NOMO-1 treated with dmso at 0.1 percent for 144 hours (cell line): ENCODE data around the gene DHRS3.

ENCODE experiments used
- DNase-seq: peaks from one replicate; lab custom pipeline; 2025; ENCODE audit not compliant: unreplicated experiment; lab: John Stamatoyannopoulos, UW

Gene DHRS3

DNA sequence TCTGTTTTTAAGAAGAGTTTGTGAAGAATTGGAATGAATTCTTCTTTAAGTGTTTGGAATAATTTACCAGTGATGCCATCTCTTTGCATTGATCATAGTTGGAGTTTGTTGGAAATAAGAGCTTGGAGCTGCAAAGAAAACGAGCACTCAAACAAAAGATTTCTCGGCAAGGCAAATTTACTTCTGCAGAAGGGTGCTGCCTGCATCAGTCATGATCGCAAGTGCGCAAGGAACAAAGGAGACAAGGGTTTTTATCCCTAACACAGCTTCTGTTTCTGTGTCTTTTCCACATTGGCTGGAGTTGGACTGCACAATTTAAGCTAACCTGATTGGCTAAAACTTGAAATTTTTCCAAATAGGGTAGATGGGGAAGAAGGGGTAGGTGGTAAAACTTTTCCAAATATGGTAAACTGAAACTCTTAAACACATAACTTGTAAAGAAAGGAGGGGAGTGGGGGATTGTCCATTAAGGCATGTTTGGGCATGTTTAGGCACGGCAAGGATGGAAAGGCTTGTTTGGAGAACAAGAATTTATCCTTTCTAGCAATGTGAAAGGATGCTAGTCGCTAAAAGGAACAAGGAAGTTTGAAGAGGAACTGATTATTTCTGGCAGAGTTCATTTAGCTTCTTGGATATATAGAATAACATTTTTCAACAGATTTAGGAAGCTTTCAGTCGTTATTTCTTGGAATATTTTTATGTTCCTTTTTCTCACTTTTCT is 22.4 kb upstream of the DHRS3 start:
- DNase-seq = no peak

DNA sequence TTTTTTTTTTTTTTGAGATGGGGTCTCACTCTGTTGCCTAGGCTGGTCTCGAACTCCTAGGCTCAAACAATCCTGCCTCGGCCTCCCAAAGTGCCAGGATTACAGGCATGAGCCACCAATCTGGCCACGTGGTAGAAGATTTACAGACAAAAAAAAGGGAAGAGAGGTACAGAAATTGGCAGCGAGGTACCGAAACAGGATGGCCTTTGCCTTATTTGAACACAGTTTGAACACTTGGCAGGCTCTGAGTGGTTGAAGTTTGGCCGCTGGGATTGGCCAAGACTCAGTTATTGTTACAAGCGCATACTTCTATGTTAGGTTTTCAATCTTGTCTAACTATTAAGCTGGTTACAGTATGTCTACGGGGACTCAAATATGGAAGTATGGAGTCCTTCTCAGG is 19.7 kb upstream of the DHRS3 start:
- DNase-seq = no peak

DNA sequence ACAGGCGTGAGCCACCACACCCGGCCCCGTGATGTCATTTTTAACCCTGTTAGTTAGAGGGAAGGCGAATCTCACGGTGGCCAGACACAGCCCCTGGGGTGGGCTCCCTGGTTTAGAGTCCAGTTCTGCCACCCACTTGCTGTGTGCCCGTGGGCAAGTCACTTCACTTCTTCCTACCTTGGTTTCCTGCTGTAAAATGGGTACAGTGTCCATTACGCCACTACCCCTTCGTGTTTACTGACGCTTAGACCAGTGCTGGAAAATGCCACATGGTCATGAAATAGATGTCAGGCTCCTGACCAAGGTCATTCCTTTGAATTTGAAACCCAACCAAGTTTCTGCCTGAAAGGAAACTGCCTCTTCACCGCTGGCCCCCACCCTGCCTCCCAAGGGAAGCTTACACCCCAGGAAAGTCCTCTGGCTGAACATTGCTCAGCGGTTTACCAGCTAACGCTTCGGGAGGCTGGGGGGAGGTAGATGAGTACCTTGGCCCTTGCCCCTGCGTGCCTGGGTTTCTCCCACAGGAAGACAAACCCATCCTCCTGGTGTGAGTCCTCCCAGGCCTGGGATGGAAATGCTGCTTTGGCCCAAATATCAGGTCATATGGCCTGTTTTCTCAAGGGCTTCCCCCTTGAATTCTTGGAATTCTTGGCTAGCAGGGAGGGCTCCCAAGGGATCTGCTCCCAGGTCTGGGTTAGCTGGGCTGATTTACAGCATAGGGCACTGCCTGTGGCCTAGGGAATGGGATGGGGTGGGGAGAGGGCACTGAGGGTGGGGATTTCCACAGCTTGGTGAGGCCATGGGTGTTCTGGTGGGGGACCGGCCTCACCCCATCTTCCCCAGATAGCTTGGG is 18.3 kb upstream of the DHRS3 start:
- DNase-seq = no peak

DNA sequence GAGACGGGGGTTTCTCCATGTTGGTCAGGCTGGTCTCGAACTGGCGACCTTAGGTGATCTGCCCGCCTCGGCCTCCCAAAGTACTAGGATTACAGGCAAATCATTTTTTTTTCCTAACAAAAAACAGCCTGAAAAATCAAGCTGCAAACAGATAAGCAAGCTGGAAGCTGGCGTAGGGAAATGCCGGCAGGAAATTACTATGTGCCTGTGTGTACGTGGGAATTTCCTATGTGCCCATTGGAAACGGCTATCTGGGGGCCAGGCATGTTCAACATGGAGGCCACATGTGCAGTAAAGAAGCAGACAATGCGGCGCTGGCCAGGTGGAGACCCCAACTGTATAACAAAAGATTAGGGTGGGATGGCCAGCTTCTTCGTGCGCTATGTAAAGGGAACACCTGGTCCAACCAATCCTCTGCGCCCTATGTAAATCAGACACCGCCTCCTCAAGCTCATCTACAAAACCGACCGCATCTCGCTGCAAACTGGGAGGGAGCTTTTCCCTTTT is 16.7 kb upstream of the DHRS3 start:
- DNase-seq = no peak

DNA sequence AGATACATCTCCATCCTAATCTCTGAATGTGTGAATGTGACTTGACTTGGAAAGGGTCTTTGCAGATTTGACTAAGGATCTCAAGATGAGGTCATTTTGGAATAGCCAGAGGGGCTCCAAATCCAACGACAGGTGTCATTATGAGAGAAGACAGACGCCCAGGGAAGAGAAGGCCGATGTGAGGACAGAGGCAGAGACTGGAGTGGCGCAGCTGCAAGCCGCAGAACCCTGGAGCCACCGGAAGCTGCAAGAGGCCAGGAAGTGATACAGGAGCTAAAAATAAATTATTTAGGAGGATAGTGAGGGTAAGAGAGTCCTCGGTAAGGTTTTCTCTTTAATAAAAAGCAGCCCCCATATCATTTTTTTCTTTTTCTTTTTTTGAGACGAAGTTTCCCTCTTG is 16.1 kb upstream of the DHRS3 start:
- peak; percentile 26 for DNase-seq

DNA sequence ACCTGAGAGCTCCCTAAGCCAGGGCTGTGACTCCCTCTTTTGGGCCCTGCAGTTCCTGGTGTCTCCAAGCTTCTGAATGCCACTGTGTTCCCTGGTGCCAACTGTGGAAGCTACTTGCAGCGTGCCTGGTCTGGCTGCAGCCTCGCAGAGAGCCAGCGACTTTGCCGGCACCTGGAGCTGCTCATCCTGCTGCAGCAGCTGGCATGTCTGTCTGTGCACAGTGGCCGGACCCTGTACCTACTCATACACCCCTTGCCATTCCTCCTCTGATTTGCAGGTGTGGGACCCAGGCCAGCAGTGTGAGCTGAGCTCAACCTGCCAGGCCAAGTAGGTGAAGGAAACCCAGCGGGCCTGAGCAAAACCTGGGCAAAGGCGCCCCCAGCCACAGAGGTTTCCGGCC is 13.6 kb upstream of the DHRS3 start:
- no peak for DNase-seq

DNA sequence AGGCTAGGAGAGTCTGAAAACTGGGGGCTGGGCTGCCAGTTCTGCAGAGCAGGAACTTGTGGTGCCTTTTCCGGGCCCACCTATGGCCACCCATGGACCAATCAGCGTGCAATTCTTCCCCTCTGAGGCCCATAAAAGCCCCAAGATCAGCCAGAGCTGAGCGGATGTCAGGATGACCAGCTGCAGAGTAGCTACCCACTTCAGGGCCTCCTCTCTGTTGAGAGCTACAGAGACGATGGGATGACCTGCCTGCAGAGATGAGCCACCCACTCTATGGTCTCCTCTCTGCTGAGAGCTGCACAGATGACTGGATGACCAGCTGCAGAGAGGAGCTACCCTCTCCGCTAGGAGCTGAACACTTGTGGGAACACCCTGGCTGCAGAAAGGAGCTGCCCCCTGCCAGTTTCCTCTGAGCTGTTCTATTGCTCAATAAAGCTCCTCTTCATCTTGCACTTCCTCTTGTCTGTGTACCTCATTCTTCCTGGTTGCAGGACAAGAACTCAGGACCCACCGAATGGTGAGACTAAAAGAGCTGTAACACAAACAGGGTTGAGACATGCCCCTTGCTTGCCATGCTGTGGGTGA is 13.0 kb upstream of the DHRS3 start:
- no peak for DNase-seq

DNA sequence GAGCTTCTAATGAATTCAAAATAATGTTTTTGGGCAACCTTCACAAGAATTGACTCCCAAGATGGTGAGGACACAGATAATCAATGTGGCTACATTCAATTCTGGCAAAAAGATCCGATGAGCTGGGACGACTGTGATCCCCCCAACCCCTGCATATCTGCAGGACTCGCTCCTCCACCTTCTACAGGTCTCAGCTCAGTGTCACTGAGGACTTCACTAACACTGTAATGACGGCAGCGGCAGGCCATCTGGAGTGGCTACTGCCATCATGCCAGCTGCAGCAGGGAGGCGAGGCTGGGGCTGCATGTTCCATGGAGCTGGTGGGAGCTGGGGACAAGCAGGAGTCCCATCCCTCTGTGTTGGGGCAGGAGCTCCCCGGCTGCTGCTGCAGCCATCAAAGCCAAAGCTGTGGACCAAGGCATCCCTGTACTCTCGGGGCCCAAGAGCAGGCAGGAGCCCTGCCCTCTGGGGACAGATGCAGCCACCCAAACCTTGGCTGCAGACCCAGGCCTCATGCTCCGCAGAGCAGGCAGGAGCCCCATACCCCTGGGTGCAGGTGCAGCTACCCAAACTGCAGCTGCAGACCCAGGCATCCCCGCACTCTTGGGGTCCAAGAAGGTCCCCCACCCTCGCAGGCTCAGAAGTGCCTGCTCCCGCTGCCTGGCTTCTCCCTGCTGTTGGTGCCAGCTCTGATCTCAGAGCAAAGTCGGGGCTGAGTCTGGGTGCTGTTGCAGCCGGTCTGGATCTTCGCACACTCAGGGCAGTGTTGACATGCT is 12.2 kb upstream of the DHRS3 start:
- DNase-seq = no peak

DNA sequence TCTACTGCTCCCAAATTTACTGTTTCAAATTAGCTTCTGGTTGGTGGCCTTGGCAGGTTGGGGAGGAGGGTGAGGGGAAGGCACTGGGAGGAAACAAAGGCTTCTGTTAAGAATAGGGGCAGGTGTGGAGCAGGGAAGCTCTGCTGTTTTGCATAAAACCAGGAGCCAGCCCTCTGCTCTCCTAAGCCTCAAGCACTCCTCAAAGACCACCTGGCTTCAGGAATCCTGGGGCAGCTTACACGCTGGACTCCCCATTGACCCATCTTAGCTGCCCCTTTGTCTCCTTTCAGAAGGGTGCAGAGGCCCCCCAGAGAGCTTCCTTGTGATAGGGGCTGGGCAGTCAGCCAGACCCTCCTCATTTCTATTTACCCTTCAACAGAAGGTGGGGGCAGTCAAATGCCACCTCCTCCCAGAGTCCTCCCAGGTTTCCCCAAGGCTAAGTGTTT is 11.5 kb upstream of the DHRS3 start:
- DNase-seq = no peak

DNA sequence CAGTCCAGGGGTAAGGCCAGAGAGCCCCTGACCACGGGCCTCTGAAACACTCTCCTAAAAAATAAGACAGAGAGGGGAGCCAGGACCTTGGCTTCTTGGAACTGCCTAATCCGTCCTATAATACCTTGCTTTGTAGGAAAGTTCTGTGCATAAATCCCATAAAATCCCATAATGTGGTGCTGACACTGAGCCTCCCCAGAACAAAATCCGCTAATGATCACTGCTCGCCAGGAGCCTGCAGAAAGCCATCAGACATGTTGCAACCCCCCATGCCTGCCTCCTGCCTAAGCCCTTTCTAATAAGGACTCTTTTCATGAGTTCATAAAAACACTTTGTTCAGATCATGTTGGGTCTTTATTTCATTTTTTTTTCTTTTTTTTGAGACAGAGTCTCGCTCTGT is 9.3 kb upstream of the DHRS3 start:
- DNase-seq = no peak

DNA sequence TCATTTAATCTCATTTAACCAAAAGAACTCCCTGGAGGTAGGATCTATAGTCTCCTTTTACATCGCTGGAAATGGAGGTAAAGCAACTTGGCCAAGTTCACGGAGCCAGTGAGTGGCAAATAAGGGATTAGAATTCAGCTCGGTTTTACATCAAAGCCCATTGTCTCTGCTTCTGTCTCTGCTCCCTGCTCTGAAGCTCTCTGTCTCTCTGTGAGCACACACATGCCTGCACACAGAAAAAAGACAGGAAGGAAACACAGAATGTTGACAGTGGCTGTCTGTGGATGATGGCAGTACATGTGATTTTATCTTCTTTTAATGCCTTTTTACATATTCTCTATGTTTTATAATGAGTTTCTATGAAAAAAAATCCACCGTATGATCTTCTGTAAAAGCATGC is 8.9 kb upstream of the DHRS3 start:
- DNase-seq = no peak

DNA sequence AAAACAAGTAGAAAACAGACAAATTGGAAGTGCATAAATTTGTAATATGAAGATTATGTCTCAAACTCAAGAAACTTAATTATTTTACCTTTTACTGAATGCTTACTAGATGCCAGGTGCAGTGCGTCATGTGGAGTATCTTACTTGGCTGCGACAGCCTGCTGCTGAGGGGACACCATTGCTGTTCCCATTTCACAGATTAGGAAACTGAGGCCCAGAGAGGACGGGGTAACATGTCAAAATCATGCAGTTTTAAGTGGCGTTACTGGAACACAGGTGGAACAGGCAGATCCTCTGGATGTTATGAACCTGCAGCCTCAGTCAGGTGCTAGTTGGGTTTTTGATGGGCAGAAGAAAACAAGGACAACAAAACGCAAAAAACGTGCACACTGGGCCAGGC is 7.3 kb upstream of the DHRS3 start:
- no peak for DNase-seq

DNA sequence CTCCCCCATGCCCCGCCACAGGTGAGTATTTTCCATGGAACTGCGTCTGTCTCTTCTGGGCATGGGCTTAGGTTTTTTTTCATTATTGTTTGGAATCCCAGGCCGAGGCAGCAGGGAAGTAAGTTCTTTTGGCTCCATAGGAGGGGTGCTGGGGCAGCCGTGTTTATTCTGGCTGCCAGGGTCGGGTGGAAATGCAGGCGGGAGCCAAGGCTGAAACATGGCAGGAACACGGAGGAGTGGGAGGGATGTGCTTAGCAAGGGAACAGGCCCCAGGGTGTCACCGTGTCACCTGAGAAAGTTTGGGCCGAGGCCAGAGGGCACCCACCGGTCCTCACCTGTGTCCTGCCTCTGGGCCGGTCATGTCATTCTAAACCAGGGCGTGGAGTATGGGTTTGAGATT is 4.5 kb upstream of the DHRS3 start:
- no peak for DNase-seq

DNA sequence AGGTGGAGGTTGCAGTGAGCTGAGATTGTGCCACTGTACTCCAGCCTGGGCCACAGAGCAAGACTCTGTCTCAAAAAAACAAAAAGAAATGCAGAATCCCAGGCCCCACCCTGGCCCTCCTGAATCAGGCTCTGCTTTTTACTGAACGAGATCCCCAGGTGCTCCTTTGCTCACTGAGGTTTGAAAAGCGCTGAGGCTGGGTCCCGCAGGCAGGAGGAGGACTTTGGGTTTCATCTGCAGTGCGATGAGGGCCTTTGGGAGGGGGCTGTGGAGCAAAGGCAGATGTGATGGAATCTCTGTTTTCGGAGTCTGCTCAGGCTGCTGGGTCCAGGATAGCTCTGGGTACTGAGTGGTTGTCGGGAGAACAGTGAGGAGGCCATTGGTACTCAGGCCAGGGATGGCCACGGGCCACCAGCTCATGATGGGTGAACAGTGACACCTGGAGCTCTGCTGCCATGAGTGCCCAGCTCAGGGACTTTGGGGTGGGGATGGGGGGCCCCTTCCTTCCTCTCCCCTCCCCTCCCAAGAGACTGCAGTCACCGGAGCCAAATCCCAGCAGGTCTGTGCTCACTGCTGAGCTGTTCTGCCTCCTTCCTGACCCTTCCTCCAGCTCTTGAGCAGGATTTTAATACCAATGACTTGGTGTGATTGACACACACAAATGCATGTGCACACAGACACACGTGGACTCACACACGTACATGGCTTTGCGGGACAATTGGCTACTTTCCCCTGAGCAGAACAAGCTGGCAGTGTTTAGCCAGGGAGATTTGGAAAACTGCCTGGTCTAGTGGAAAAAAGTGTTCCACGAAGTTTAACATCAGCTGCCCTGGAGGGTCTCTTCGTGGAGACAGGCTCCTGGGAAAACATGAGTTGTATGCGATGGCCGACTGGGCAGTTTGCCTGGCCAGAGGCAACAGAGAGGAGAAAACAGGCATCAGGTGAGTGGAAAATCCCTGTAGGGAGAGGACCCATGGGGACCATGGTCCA is 3.6 kb upstream of the DHRS3 start:
- no peak for DNase-seq

DNA sequence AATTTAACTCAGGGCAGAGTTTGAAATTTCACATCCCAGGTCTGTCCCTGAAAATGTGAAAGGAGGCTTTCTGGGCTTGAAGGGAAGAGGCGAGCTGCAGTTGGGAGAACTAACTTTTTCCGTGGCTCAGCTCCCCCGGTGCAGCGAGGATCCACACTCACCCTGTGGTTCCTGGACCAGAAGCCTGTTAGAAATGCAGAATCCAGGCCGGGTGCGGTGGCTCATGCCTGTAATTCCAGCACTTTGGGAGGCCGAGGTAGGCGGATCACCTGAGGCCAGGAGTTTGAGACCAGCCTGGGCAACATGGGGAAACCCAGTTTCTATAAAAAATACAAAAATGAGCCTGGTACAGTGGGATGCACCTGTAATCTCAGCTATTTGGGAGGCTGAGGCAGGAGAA is 2.9 kb upstream of the DHRS3 start:
- DNase-seq = no peak

DNA sequence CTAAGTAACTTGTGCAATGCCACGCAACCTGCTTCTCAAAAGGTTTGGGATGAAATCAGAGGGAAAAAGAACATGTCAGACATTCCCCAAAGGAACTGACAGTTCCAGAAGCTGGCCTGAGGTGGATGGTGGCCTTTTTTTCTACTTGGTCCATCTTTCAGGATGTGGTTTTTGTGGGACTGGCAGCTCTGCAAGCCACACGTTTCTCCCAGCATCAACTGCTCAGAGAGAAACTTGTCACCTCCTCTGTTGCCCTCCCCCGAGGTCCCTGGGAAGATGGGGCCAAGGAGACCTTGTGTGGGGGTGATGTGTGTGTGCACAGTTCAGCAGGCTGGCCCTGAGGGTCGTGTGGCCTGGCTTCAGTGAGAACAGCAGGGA is 2.5 kb upstream of the DHRS3 start:
- DNase-seq = no peak

DNA sequence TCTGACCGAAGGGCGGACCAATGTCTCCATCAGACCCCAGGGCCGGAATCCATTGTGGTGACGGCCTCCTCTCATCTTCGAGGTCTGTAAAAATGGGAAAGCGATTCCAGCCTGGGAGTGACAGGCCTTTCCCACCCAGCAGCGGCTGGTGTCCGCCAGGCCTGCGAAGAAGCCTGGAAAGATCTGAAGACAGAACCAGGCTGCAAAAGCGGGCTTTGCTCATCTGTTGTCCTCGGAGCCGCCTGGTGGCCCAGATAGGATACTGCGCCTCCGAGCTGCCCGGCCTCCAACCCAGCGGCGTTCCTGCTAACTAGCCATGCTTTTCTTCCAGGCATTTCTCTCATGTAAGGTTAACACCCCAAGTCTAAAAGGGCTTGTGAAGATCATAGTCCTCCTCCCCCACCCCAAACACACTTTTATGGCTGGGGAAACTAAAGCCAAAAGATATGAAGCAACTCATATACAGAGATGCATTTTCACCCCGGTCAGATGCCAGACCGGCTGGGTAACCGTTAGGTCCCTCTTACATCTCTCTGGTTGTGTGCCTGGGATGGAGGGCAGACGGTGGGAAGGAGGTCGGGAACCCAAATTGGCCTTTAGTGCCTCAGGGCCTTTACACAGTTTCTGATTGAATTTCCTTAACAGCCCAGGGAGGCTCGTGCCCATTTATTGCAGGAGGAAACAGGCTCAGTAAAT is 1.9 kb upstream of the DHRS3 start:
- DNase-seq = peak; percentile 26

DNA sequence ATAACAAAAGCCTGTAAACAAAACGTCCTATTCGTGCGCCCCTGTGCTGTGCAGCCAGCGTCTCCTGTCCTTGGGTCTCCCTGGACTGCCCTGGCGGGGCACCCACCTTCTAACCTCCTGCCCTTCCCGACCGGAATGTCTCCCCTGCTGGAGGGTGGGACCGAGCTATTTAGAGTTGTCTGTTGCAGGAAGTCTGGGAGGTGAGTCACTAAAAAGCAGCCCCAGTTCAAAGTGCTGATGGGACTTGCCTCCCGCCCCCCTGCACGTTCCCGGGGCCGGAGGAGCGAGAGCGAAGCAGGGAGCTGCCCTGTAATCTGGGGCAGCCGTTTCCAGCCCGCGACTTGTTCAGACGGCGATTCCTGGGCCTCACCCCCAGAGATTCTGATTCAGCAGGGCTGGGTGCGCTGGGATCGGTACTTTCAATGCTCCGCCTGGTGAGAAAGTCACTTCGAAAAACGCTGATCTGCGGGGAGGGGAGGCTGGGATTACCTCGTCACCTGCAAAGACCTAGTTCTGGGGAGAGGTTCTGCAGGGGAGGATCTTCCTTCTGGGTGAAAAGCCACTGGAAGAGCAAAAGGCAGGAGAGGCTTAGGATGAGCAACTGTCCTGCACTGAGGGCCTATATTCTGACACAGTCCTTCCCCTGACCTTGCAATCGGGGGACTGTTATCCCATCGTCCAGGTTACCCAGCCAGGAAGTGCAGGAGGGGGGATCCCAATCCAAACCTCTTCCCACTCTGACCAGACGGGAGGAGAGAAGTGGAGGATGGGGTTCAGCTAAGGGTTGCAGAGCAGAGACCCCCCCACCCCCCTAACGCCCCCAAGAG is 1.2 kb upstream of the DHRS3 start:
- no peak for DNase-seq

DNA sequence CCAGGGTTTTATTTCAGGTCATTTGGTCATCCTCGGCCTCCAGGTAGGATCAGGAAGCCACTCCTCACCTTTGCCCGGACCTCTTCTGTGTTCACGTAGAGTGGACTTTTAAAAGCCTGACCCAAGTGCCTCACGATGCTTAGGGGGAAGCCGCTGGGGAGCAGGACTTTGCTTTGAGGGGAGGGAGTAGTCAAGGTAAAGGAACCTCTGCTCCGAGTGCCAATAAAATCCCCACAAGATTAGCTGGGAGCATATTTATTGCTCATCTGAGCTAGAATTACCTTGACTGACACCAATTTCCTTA is 603 bp upstream of the DHRS3 start:
- DNase-seq = no peak
